Astrocyte (in vitro differentiated cells and primary cell): Measurements from ENCODE around the gene PARL.

Experiments
- EZH2 ChIP-seq: IDR thresholded peaks from 2 replicates; pipeline ENCODE4 v1.6.1; 2012; ENCODE audit warnings: mild to moderate bottlenecking, low read length, inconsistent platforms; ENCODE audit not compliant: insufficient read depth
- TF ChIP-seq, protein P1 (sequence below): IDR thresholded peaks from 2 replicates; pipeline ENCODE4 v1.5.1; 2011; ENCODE audit warnings: low read depth, mild to moderate bottlenecking, inconsistent platforms, low read length, moderate library complexity; ENCODE audit not compliant: insufficient read depth

DNA sequence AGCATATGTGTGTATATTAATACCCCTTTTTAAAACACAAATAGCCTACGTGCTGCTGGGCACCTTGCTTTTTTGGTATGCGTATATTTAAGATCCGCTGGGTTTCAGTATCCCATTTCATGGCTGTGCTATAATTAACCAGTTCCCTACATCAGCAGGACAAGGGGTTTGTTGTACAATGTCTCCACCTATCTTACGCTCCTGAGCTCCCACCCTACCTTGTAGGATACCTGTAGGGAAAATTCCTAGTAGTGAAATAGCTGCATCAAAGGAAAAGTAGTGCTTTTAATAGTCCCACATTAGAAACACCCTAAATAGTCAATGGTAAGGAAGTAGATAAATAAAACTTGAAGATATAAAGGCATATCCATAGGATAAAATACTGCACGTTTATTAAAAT lies 60.7 kb downstream of the PARL start:
- TF ChIP-seq, protein P1, sequence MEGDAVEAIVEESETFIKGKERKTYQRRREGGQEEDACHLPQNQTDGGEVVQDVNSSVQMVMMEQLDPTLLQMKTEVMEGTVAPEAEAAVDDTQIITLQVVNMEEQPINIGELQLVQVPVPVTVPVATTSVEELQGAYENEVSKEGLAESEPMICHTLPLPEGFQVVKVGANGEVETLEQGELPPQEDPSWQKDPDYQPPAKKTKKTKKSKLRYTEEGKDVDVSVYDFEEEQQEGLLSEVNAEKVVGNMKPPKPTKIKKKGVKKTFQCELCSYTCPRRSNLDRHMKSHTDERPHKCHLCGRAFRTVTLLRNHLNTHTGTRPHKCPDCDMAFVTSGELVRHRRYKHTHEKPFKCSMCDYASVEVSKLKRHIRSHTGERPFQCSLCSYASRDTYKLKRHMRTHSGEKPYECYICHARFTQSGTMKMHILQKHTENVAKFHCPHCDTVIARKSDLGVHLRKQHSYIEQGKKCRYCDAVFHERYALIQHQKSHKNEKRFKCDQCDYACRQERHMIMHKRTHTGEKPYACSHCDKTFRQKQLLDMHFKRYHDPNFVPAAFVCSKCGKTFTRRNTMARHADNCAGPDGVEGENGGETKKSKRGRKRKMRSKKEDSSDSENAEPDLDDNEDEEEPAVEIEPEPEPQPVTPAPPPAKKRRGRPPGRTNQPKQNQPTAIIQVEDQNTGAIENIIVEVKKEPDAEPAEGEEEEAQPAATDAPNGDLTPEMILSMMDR, result no peak
- no peak for TF ChIP-seq EZH2
